Cardiac fibroblast (primary cell): ENCODE measurements around the gene HEMK1.

Source experiments
- DNase-seq, 2 donors: peaks; one replicate each; pipeline versions ENCODE4 v3.0.0 to v3.0.0-alpha.2; 2010; ENCODE audit warnings: low read depth in 2 of 2
- H3K4me3 ChIP-seq, 2 donors: replicated peaks in 1 of 2; 1 replicate in 1 of 2; 2 replicates in 1 of 2; pipeline ENCODE4 v1.5.1; 2011; ENCODE audit warnings: low read depth in 2 of 2, low read length in 2 of 2, mild to moderate bottlenecking in 2 of 2, moderate library complexity in 1 of 2
- CTCF ChIP-seq: IDR thresholded peaks from one replicate; pipeline ENCODE4 v1.5.1; 2011; ENCODE audit warnings: low read depth, mild to moderate bottlenecking, low read length, inconsistent platforms

Gene HEMK1

GRCh38 chr3:50609763-50610085 lies 40.4 kb downstream of the HEMK1 start:
- no peak for TF ChIP-seq CTCF
- DNase-seq: no peak
- H3K4me3 ChIP-seq: no peak overlapping the region

GRCh38 chr3:50610181-50610971 lies 41.1 kb downstream of the HEMK1 start:
- TF ChIP-seq CTCF: no peak
- H3K4me3 ChIP-seq: peak overlapping the region; percentile 60 to 75
- no peak for DNase-seq

- no peak for TF ChIP-seq CTCF
- H3K4me3 ChIP-seq: peak overlapping the region; percentile 60 to 75
- no peak for DNase-seq
Observed at GRCh38 chr3:50610992-50611463, 41.7 kb downstream of the HEMK1 start.

GRCh38 chr3:50611464-50612233 lies 42.3 kb downstream of the HEMK1 start, which contains the start of gene CISH:
CISH (minus strand) TSS chr3:50611774; CDS start chr3:50611650, 124 bp downstream.
- peak; percentile 47 for TF ChIP-seq CTCF

GRCh38 chr3:50612234-50612882 lies 43.0 kb downstream of the HEMK1 start:
- peak in 1 of 2 donors; percentile 36 for DNase-seq
- H3K4me3 ChIP-seq: peak overlapping the region; percentile 47 to 60
- no peak for TF ChIP-seq CTCF

More at GRCh38 chr3:50611464-50612233, 42.3 kb downstream of the HEMK1 start, which contains the start of gene CISH:
- H3K4me3 ChIP-seq: peak within 1 kb of the TSS; percentile 60 to 75
- DNase-seq: peak; percentile 92 to 99

- TF ChIP-seq CTCF: no peak
- no peak for DNase-seq
- no peak overlapping the region for H3K4me3 ChIP-seq
Observed at GRCh38 chr3:50612970-50613846, 43.9 kb downstream of the HEMK1 start.
